Spinal cord (tissue), 10 donors: ENCODE results near the gene RHOV. TPM values are rescaled to one million over a fixed set of nuclear protein-coding genes. Genes with fewer than 3 reads are reported as not detected.

Experiments used
- DNase-seq, 6 donors: peaks; one replicate each; pipeline versions ENCODE4 v3.0.0 to v3.0.0-alpha.2; 2013 to 2015; ENCODE audit warnings: low spot score in 6 of 6, low read depth in 4 of 6
- H3K27ac ChIP-seq: one replicate; pipeline ENCODE4 v1.5.1; 2013; ENCODE audit warnings: low read depth, low read length, control low read depth
- H3K27me3 ChIP-seq: one replicate; pipeline ENCODE4 v1.6.1; 2013; ENCODE audit warnings: low read length; ENCODE audit not compliant: control insufficient read depth, insufficient read depth
- H3K36me3 ChIP-seq: one replicate; pipeline ENCODE4 v1.6.1; 2013; ENCODE audit warnings: low read length; ENCODE audit not compliant: control insufficient read depth, insufficient read depth
- H3K4me1 ChIP-seq: one replicate; pipeline ENCODE4 v1.6.1; 2013; ENCODE audit warnings: low read length; ENCODE audit not compliant: control insufficient read depth, insufficient read depth
- H3K4me3 ChIP-seq: one replicate; pipeline ENCODE4 v1.5.1; 2013; ENCODE audit warnings: low read depth, low read length, control low read depth
- H3K9me3 ChIP-seq: one replicate; pipeline ENCODE4 v1.6.1; 2013; ENCODE audit warnings: low read length; ENCODE audit not compliant: control insufficient read depth, insufficient read depth
- WGBS: methylation state at CpG from one replicate; pipeline ENCODE4 v1.1.5; 2013; ENCODE audit warnings: missing lambda C conversion rate; ENCODE audit not compliant: insufficient coverage; 5-methylcytosine and 5-hydroxymethylcytosine counted together
- long read RNA-seq, 4 donors: transcript quantifications; one replicate each; lab custom pipeline, GENCODE V29; 2026
- polyA plus RNA-seq, 2 donors: library from polyadenylated mRNA; unstranded; fragments of 120-200 nt; gene quantifications; one replicate each; pipeline ENCODE4 v1.2.1, GENCODE V29; 2013; ENCODE audit not compliant: insufficient read length in 2 of 2
- total RNA-seq, 2 donors: library from RNA; depleted of rRNA in 1 of 2; stranded (reverse); fragments of 120-200 nt in 1 of 2; fragments of >200 nt in 1 of 2; gene quantifications; one replicate each; pipeline versions ENCODE4 v1.2.3 to v1.2.4, GENCODE V29; 2013 to 2014
- donor health status: healthy.

Gene RHOV, protein sequence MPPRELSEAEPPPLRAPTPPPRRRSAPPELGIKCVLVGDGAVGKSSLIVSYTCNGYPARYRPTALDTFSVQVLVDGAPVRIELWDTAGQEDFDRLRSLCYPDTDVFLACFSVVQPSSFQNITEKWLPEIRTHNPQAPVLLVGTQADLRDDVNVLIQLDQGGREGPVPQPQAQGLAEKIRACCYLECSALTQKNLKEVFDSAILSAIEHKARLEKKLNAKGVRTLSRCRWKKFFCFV
- total RNA-seq (1 to 10 TPM; 1.7 to 2.8 TPM), polyA plus RNA-seq (10 to 100 TPM in 1 of 2 donors, 1 to 10 TPM in 1; 9.3 to 12.2 TPM)
- long read RNA-seq, donor 1, partial matches to known transcripts, result 0 of 4 reads
- long read RNA-seq, donor 1, other reads (novel, unspliced or antisense), result 0 of 4 reads
- long read RNA-seq, donor 2, result 0 reads
- long read RNA-seq, donor 3, partial matches to known transcripts, result 0 of 2 reads
- long read RNA-seq, donor 3, other reads (novel, unspliced or antisense), result 0 of 2 reads
- long read RNA-seq, donor 4, result 0 reads

DNA sequence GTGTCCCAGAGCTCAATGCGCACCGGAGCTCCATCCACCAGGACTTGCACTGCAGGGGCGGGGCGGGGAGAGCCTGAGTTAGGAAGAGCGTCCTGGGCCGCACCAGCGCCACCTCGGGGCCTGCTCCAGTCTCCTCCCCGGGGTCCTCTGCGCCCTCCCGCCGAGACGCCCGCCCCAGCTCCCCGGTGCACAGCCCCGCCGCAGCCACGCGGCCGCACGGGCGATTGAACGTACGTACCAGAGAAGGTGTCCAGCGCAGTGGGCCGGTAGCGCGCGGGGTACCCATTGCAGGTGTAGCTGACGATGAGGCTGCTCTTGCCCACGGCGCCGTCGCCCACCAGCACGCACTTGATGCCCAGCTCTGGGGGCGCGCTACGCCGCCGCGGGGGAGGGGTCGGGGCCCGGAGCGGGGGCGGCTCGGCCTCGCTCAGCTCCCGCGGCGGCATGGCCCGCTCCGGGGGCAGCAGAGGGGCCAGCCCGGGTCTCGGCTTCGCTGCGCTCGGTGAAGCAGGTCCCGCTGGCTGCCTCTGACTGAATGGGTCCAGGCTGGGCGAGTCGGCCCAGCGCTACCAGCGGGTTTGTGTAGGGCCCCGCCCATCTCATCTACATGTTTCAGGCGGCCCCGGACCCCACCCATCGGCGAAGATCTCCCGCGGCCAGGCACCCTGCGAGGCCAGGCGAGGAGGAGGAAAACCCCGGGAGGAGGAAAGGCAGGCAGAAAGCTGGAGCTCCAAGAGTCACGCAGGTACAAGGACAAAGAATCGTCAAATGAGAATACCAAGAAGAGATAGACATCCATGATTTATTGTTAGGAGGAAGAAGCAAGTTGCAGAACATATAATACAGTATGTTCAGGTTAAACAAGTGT is at the start of gene RHOV:
Gene RHOV (minus strand): TSS at position 541 of the 868 bp plus-strand sequence. CDS start 95 bp downstream, at position 446.
- peak in 2 of 6 donors; percentile 84 to 86 for DNase-seq
- under 1% methylated on average over 74 of the region's 74 CpGs for WGBS
- H3K9me3 ChIP-seq, result no peaks in the 10 kb centered on the region
- H3K4me1 ChIP-seq, result peaks cover 27% of the 10 kb centered on the region
- H3K27ac ChIP-seq, result no peak within 1 kb of the TSS
- peak within 1 kb of the TSS; percentile 43 for H3K4me3 ChIP-seq
- no peaks in the 10 kb centered on the region for H3K36me3 ChIP-seq
- H3K27me3 ChIP-seq, result no peaks in the 10 kb centered on the region

- no peak overlapping the region for H3K4me3 ChIP-seq
- WGBS, result 87% methylated on average over 9 of the region's 9 CpGs
- no peaks in the 10 kb centered on the region for H3K9me3 ChIP-seq
- DNase-seq, result no peak
- no peaks in the 10 kb centered on the region for H3K36me3 ChIP-seq
- H3K27ac ChIP-seq, result no peak overlapping the region
- peaks cover 45% of the 10 kb centered on the region for H3K4me1 ChIP-seq
- peaks cover 80% of the 10 kb centered on the region for H3K27me3 ChIP-seq
These were observed 49.5 kb upstream of the RHOV start for GRCh38 chr15:40923551-40923950.

DNA sequence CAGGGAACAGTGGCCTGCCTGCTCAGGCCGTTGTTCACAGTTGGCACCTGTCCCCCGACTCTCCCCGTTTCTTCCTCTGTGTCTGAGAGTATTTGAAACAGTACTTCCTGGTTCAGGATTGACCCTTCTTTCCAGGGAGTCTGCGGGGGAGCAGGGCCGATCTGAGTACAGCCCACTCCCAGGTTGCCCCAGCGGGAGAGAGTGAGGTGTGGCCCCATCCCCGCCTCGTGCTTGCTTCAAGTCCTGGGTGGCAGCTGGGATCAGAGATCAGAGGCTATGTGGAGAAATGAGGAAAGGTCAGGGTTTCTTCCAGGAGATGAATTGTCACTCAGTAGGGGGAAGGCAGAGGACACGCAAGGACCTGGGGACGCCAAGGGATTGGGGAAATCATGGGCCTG is 48.6 kb upstream of the RHOV start:
- Histone ChIP-seq H3K27me3 (peaks cover 76% of the 10 kb centered on the region), H3K9me3 (no peaks in the 10 kb centered on the region), H3K4me3 (no peak overlapping the region), H3K27ac (no peak overlapping the region), H3K36me3 (no peaks in the 10 kb centered on the region), H3K4me1 (peaks cover 45% of the 10 kb centered on the region)
- DNase-seq, result no peak
- 72% methylated on average over 9 of the region's 10 CpGs for WGBS

DNA sequence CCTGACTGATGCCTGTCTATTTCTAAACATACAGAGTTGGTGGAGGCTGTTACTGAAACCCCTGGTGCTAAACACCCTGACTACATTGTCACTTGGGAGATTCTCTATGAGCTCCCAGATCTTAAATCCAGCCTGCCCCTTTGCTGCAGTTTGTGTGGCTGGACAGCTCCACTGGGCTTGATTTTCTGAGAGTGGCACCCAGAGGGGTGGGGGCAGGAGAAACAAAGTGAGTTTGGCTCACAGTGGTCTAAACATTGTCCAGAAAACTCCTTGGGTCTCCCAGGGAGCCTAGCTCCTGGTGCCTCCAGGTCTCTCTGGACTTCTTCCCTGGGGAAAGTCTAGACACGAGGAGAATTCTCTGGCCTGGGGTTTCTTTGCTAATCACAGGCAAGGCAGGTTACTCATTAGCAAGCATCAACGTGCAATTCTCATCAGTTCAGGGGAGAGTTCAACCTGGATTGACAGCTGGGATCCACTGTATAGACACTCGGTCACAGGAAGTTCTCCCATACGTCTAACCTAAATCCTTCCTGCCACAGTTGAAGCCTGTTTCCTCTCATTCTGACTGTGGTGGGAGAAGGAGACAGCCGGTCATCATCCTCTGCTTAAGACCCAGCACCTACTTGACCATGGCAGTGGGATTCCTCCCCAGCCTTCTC is 48.0 kb upstream of the RHOV start:
- Histone ChIP-seq H3K4me1 (peaks cover 44% of the 10 kb centered on the region), H3K4me3 (no peak overlapping the region), H3K36me3 (no peaks in the 10 kb centered on the region), H3K27ac (no peak overlapping the region), H3K27me3 (peaks cover 71% of the 10 kb centered on the region), H3K9me3 (no peaks in the 10 kb centered on the region)
- 33% methylated on average over 1 of the region's 5 CpGs for WGBS
- DNase-seq, result no peak

DNA sequence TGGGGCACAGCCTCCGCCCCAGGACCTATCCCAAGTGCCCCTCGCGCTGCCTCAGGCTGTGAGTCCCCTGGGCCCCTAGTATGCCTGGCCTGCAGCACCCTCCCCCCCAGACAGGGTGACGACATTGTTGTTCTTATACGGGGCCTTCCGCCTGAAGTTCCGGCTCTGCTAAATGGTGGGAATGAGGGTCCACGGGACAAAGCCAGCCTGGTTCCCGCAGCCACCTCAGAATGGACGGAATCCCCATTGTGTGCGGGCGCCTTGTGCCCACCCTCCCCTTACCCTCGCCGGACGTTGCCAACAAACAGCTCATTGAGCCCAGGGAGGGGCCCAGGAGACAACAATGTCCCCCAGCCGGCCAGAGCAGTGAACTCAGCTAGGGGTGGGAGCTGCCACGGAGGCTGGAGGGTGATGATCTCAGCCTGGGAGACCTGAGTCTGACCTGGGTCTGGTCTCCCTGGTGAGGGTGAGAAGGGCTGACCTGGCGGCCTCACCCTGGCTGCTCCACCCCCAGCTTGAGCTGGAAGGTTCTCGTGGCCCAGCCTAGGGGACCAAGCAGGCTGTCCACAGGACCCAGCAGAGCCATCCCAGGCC is 44.9 kb upstream of the RHOV start:
- Histone ChIP-seq H3K4me3 (no peak overlapping the region), H3K27ac (peak overlapping the region; percentile 47), H3K36me3 (no peaks in the 10 kb centered on the region), H3K9me3 (no peaks in the 10 kb centered on the region), H3K4me1 (peaks cover 33% of the 10 kb centered on the region), H3K27me3 (peaks cover 45% of the 10 kb centered on the region)
- DNase-seq, result no peak
- 51% methylated on average over 18 of the region's 19 CpGs for WGBS

DNA sequence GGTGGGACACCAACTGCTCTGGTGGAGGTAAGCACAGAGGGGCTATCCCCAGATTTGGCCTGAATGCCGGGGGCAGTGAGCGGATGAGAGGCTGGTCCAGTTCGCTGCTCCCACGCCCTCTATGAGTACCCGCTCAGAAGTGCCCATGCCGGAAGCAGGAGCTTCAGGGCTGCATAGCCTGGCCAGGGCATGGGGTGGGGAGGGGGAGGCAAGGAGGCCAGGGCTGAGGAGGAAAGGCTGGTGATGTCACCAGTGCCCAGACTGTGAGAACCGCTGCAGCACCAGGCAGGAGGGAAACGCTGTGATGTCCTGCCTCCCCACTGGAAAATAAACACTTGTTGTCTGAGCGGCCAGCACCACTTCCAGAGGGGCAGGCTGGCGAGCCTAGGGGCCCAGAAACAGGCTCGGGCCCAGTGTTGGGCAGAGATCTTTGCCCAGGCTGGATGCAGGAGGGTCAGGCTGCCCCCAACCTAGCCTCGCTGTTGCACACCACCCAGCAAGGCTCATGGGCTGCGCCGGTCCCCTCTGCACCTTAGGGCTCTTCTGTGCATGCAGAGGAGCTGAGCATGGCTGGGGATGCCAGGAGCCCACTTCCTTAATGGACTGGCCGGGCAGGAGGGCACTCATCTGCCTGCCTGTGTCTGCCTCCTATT is 44.2 kb upstream of the RHOV start:
- H3K4me1 ChIP-seq, result peaks cover 33% of the 10 kb centered on the region
- no peak for DNase-seq
- no peak overlapping the region for H3K4me3 ChIP-seq
- no peaks in the 10 kb centered on the region for H3K9me3 ChIP-seq
- peaks cover 39% of the 10 kb centered on the region for H3K27me3 ChIP-seq
- H3K36me3 ChIP-seq, result no peaks in the 10 kb centered on the region
- H3K27ac ChIP-seq, result peak overlapping the region; percentile 47
- 67% methylated on average over 15 of the region's 15 CpGs for WGBS

GRCh38 chr15:40917585-40917984 is 43.6 kb upstream of the RHOV start:
- no peak for DNase-seq
- Histone ChIP-seq H3K36me3 (no peaks in the 10 kb centered on the region), H3K27ac (no peak overlapping the region), H3K4me1 (peaks cover 33% of the 10 kb centered on the region), H3K4me3 (no peak overlapping the region), H3K27me3 (peaks cover 32% of the 10 kb centered on the region), H3K9me3 (no peaks in the 10 kb centered on the region)
- WGBS, result 53% methylated on average over 11 of the region's 11 CpGs

DNA sequence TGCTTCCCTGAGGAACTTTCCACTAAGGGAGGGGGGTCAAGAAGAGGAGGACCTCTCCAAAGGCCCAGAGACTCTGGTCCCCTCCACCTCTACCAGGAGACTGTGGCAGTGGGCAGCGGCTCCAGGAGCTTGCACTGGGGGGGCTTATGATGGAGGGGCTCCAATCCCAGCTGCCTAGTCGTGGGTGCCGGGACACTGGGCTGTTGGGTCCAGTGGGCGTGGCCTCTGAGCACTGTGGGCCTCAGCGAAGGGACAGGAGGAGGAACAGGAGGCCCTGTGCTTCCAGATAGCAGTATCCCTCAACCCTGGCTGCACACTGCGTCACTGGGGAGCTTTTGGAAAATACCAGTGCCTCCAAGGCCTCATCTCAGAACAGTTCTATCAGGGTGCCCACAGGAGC is 41.6 kb upstream of the RHOV start:
- H3K36me3 ChIP-seq, result no peaks in the 10 kb centered on the region
- WGBS, result 66% methylated on average over 6 of the region's 6 CpGs
- no peak for DNase-seq

More for the DNA sequence above, 41.6 kb upstream of the RHOV start:
- Histone ChIP-seq H3K27me3 (peaks cover 19% of the 10 kb centered on the region), H3K4me1 (peaks cover 41% of the 10 kb centered on the region), H3K9me3 (no peaks in the 10 kb centered on the region), H3K4me3 (no peak overlapping the region), H3K27ac (no peak overlapping the region)
